Stomach smooth muscle (tissue), 2 donors: ENCODE results near the gene ADAM23.
A peak's percentile ranks its signal among the peaks of the same experiment; 100 is the strongest.
"Not testable (repeated sequence)": the region's sequence is repeated elsewhere in the genome, so short reads cannot be mapped to it uniquely, and the experiment has no call there.

Experiments
- H3K27ac ChIP-seq: one replicate; pipeline ENCODE4 v1.7.0; 2013; ENCODE audit warnings: mild to moderate bottlenecking, low read length, inconsistent platforms
- H3K27me3 ChIP-seq, 2 donors: one replicate each; pipeline ENCODE4 v1.7.0; 2013; ENCODE audit warnings: low read length in 2 of 2; ENCODE audit not compliant: insufficient read depth in 2 of 2, control insufficient read depth in 1 of 2
- H3K36me3 ChIP-seq, 2 donors: one replicate each; pipeline ENCODE4 v1.7.0; 2013; ENCODE audit warnings: low read length in 2 of 2; ENCODE audit not compliant: control insufficient read depth in 2 of 2, insufficient read depth in 2 of 2
- H3K4me1 ChIP-seq: one replicate; pipeline ENCODE4 v1.7.0; 2013; ENCODE audit warnings: low read length; ENCODE audit not compliant: control insufficient read depth, insufficient read depth
- H3K4me3 ChIP-seq, 2 donors: one replicate each; pipeline ENCODE4 v1.7.0; 2013; ENCODE audit warnings: low read length in 2 of 2
- H3K9ac ChIP-seq, 2 donors: one replicate each; pipeline ENCODE4 v1.7.0; 2013; ENCODE audit warnings: low read length in 2 of 2, mild to moderate bottlenecking in 1 of 2
- H3K9me3 ChIP-seq, 2 donors: one replicate each; pipeline ENCODE4 v1.7.0; 2013; ENCODE audit warnings: low read length in 2 of 2; ENCODE audit not compliant: control insufficient read depth in 2 of 2
- donor health status: healthy.
- donor health status: Pancreatic carcinoma.

The ADAM23 gene, protein sequence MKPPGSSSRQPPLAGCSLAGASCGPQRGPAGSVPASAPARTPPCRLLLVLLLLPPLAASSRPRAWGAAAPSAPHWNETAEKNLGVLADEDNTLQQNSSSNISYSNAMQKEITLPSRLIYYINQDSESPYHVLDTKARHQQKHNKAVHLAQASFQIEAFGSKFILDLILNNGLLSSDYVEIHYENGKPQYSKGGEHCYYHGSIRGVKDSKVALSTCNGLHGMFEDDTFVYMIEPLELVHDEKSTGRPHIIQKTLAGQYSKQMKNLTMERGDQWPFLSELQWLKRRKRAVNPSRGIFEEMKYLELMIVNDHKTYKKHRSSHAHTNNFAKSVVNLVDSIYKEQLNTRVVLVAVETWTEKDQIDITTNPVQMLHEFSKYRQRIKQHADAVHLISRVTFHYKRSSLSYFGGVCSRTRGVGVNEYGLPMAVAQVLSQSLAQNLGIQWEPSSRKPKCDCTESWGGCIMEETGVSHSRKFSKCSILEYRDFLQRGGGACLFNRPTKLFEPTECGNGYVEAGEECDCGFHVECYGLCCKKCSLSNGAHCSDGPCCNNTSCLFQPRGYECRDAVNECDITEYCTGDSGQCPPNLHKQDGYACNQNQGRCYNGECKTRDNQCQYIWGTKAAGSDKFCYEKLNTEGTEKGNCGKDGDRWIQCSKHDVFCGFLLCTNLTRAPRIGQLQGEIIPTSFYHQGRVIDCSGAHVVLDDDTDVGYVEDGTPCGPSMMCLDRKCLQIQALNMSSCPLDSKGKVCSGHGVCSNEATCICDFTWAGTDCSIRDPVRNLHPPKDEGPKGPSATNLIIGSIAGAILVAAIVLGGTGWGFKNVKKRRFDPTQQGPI

DNA sequence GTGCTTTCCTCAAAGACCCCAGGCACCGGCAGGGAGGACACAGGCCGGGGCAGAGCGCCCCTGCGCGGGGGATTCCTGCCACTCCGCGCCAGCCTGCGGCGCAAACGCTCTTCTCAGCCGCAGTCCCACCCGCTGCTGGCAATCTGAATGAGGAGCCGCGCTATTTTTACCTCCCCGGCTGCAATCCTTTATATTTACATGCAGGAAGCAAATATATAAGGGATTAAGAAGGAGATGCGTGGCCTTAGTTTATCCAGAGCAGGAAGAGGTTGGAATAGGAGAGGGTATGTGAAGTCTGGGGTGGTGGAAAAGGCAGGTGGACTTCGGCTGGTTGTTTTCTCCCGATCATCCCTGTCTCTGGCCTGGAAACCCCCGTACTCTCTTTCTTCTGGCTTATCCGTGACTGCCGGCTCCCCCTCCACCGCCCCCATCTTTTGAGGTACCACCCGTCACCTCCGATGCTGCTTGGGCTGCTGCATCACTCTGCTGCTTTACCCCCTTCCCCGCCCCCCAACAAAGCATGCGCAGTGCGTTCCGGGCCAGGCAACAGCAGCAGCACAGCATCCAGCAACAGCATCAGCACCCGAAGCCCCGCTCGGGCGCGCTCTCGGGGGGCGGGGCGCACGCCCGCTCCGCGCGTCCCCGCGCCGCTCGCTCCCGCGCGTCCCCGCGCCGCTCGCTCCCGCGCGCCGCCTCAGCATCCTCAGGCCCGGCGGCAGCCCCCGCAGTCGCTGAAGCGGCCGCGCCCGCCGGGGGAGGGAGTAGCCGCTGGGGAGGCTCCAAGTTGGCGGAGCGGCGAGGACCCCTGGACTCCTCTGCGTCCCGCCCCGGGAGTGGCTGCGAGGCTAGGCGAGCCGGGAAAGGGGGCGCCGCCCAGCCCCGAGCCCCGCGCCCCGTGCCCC is at the start of gene ADAM23:
ADAM23 (plus strand) TSS at position 700 of the 902 bp plus-strand sequence. CDS start 335 bp downstream, outside the sequence.
- Histone ChIP-seq H3K9ac (no peak within 1 kb of the TSS), H3K4me1 (peaks cover 6% of the 10 kb centered on the region), H3K4me3 (peak within 1 kb of the TSS; percentile 45 to 67), H3K27me3 (peaks cover 24 to 31% of the 10 kb centered on the region in 2 donors), H3K27ac (no peak within 1 kb of the TSS), H3K36me3 (no peaks in the 10 kb centered on the region), H3K9me3 (peaks cover 0 to 4% of the 10 kb centered on the region in 2 donors)

DNA sequence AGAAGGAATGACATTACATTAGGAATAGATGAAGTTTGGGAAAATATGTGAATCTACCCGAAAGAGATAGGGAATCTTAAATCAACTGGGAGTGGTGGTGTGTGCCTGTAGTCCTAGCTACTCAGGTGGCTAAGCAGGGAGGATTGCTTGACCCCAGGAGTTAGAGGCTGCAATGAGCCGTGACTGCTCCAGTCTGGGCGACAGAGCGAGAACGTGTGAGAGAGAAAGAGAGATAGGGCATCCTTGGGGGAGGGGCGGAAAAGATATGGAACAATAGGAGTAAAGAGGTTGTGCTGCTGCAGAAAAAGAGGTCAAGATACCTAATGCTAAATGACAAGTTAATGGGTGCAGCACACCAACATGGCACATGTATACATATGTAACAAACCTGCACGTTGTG is 47.1 kb upstream of the ADAM23 start:
- no peak overlapping the region for H3K9ac ChIP-seq
- H3K27me3 ChIP-seq = peaks cover 0 to 2% of the 10 kb centered on the region in 2 donors
- no peak overlapping the region for H3K27ac ChIP-seq
- no peaks in the 10 kb centered on the region for H3K9me3 ChIP-seq
- H3K36me3 ChIP-seq = no peaks in the 10 kb centered on the region
- H3K4me1 ChIP-seq = no peaks in the 10 kb centered on the region
- H3K4me3 ChIP-seq = no peak overlapping the region

DNA sequence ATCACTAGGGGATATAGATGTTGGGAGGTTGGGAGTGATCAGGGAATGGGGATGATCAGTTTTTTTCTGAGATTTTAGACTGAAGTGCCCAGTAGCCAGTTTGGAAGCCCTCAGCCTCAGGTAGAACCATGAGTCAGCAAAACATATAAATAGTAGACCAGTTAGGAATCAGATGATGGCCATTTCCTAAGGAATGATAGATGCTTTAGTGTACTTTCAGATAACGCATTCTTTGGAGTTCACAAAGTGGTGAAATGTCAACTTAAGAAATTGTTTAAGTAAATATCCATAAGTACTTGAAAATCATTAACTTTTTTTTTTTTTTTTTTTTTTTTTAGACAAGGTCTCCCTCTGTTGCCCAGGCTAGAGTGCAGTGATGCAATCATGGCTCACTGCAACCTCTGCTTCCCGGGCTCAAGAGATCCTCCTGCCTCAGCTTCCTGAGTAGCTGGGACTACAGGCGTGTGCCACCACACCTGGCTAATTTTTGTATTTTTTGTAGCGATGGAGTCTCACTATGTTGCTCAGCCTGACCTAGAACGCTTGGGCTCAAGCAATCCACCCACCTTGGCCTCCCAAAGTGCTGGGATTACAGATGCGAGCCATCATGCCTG is 40.3 kb upstream of the ADAM23 start:
- not testable (repeated sequence) for H3K27ac ChIP-seq, H3K4me3 ChIP-seq, H3K9ac ChIP-seq, H3K27me3 ChIP-seq, H3K4me1 ChIP-seq, H3K9me3 ChIP-seq, H3K36me3 ChIP-seq

DNA sequence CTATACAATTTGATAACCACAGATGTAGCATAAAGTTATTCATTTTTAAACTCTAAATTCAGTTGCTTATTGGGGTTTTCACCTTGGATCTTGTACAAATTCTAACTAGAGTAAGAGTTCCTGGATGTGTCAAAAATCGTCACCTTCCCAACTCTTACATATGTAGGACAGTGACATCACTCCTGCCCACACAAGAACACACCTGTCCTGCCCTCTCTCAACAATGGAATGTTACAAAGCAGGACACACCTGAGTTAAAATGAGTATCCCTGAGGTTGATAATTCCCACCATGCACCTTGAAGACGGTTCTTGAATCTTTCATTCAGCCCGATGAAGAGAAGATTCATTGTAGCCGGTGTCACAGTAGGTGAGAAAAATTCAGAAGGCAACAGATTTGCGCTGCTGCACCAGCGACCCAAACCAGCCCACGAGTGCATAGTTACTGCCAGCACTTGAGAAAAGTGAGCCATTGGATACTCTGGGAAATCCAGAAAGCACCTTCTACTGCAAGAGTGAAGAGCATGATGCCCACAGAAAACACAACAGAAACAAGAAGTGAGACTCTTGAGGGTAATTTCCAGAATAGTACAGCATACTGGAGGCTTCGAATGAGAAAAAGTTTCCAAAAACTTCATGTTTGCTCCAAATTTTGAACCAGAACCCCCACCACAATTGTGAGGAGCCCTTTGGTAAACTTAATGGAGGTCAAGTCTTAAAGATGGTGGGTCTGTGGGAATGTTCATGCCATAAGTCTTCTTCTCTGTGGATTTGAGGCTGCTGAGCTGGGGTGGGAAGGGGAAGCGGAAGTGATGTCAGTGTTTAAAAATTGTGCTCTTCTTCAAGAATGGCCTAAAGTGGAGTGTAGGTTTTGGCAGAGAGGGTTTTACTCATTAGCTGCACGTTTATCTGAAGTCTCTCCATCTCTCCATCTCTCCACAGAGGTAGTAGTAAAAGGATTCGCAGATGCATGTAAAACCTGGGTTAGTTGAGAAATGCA is 34.7 kb upstream of the ADAM23 start:
- Histone ChIP-seq H3K27ac (no peak overlapping the region), H3K4me3 (no peak overlapping the region)

DNA sequence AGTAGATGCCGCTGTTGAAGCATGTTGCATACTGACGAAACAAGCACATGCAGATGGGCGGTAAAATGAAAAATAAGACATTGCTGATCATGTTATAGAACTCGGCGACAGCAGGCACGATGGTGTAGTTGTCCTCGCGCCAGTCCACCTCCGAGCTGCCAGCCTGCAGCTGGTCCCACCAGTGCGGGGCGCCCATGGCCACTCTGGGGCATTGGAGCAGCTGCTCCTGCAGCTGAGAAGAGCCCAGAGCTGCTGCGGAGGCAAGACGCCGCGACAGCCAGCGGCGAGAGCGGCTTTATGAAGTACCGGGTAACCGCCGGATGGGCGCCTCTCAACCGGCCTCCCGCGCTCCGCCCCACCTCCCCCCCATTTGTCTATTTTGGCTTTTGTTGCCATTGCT is 32.6 kb upstream of the ADAM23 start:
- Histone ChIP-seq H3K36me3 (no peaks in the 10 kb centered on the region), H3K4me3 (no peak overlapping the region), H3K9ac (no peak overlapping the region), H3K4me1 (no peaks in the 10 kb centered on the region), H3K27ac (no peak overlapping the region), H3K27me3 (no peaks in the 10 kb centered on the region), H3K9me3 (no peaks in the 10 kb centered on the region)

More for the DNA sequence above, 34.7 kb upstream of the ADAM23 start:
- Histone ChIP-seq H3K27me3 (no peaks in the 10 kb centered on the region), H3K9me3 (no peaks in the 10 kb centered on the region), H3K4me1 (no peaks in the 10 kb centered on the region), H3K9ac (no peak overlapping the region), H3K36me3 (no peaks in the 10 kb centered on the region)

DNA sequence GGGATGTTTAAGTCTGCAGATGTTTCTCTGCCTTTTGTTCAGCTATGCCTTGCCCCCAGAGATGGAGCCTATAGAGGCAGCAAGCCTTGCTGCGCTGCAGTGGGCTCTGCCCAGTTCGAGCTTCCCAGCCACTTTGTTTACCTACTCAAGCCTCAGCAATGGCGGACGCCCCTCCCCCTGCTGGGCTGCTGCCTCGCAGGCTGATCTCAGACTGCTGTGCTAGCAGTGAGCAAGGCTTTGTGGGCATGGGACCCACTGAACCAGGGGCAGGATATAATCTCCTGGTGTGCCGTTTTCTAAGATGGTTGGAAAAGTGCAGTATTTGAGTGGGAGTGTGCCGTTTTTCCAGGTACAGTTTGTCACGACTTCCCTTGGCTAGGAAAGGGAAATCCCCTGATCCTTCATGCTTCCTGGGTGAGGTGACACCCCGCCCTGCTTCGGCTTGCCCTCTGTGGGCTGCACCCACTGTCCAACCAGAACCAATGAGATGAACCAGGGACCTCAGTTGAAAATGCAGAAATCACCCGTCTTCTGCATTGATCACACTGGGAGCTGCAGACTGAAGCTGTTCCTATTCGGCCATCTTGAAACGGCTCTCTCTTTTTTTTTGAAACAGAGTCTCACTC is 27.6 kb upstream of the ADAM23 start:
- H3K36me3 ChIP-seq = no peaks in the 10 kb centered on the region
- H3K9me3 ChIP-seq = peaks cover 4 to 9% of the 10 kb centered on the region in 2 donors
- H3K9ac ChIP-seq = no peak overlapping the region
- no peak overlapping the region for H3K27ac ChIP-seq
- no peak overlapping the region for H3K4me3 ChIP-seq
- H3K27me3 ChIP-seq = no peaks in the 10 kb centered on the region
- no peaks in the 10 kb centered on the region for H3K4me1 ChIP-seq

DNA sequence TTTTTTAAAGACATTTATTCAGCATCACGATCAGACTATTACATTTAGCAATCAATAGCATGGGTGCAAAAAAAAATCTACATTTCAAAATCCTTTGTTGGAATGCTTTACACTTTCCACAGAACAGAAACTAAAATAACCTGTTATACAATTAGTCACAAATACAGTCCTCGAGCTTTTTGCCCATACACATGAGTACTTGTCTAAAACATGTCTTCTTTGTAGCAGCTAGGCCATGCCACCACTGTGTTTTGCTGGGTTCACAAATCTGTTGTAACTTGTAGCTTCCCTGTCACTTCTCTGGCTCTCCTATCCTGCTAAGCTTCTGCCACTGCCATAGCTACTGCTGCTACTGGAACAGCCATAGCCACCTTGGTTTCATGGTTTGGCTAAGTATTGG is 24.4 kb upstream of the ADAM23 start:
- no peaks in the 10 kb centered on the region for H3K4me1 ChIP-seq
- no peak overlapping the region for H3K4me3 ChIP-seq
- H3K9ac ChIP-seq = no peak overlapping the region
- no peak overlapping the region for H3K27ac ChIP-seq
- peaks cover 4 to 9% of the 10 kb centered on the region in 2 donors for H3K9me3 ChIP-seq
- no peaks in the 10 kb centered on the region for H3K27me3 ChIP-seq
- no peaks in the 10 kb centered on the region for H3K36me3 ChIP-seq

DNA sequence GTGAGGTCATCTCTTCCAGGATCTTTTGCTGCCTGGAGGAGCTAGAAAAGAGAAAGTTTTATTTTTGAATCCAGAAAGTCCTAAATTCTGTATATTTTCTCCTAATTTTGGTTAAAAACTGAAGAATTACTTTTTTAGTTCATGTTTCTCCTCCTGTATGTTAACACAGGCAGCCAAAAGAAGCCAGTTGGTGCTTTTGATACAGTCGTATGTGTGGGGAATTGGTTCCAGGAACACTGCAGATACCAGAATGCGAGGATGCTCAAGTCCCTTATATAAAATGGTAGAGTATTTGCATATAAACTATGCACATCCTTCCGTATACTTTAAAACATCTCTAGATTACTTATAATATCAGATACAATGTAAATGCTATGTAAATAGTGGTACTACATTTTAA is 22.6 kb upstream of the ADAM23 start:
- Histone ChIP-seq H3K9me3 (peaks cover 4 to 9% of the 10 kb centered on the region in 2 donors), H3K36me3 (no peaks in the 10 kb centered on the region), H3K4me1 (no peaks in the 10 kb centered on the region), H3K4me3 (no peak overlapping the region), H3K9ac (no peak overlapping the region), H3K27me3 (no peaks in the 10 kb centered on the region), H3K27ac (no peak overlapping the region)

DNA sequence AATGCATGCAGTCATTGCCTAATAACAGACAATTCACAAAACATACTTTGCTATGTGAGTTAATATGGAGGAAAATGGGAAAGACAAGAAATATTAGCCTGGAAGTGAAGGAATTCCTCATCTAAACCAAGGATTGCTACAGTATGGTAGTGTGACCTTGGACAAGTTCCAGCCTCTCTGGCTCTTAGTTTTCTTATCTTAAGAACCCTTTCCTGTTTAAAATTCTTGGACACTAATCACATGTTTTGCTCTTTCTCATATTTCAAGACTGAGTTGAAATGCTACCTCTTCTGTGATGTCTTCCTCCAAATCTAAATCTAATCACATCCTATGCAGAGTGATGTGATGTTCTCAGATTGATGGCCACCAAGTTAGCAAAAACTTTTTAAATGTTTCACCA is 20.8 kb upstream of the ADAM23 start:
- Histone ChIP-seq H3K36me3 (no peaks in the 10 kb centered on the region), H3K4me3 (no peak overlapping the region), H3K27ac (no peak overlapping the region), H3K27me3 (no peaks in the 10 kb centered on the region), H3K9ac (no peak overlapping the region), H3K4me1 (no peaks in the 10 kb centered on the region), H3K9me3 (peaks cover 4 to 9% of the 10 kb centered on the region in 2 donors)
